ENCODE data around the gene RPS29.

GRCh38 chr14:49569281-49569680, 16.9 kb downstream of the RPS29 start:
- TF ChIP-seq CTCF (IDR thresholded peaks at IDR 0.05) (no peak), EP300 (IDR thresholded peaks at IDR 0.05) (no peak)
